Brain microvascular endothelial cell (primary cell): ENCODE data around the gene CPLANE2.

ENCODE experiments used
- DNase-seq: peaks from one replicate; pipeline ENCODE4 v3.0.0-alpha.2; 2020
- H3K27ac ChIP-seq: fragments of 250-450 bp; sonication (Bioruptor Pico); 2 replicates; pipeline ENCODE4 v1.5.1; 2020; ENCODE audit warnings: mild to moderate bottlenecking, moderate library complexity
- H3K27me3 ChIP-seq: fragments of 250-450 bp; sonication (Bioruptor Pico); replicated peaks from 2 replicates; pipeline ENCODE4 v1.5.1; 2020; ENCODE audit warnings: mild to moderate bottlenecking
- H3K36me3 ChIP-seq: fragments of 250-450 bp; sonication (Bioruptor Pico); replicated peaks from 2 replicates; pipeline ENCODE4 v1.5.1; 2020; ENCODE audit warnings: mild to moderate bottlenecking
- H3K4me3 ChIP-seq: 2 replicates; pipeline ENCODE4 v1.5.1; 2011; ENCODE audit warnings: low read depth, mild to moderate bottlenecking, control low read depth, low read length, moderate library complexity
- CTCF ChIP-seq: IDR thresholded peaks from 2 replicates; pipeline ENCODE4 v1.5.1; 2011; ENCODE audit warnings: low read depth, mild to moderate bottlenecking, moderate library complexity, low read length, control low read depth, inconsistent platforms; ENCODE audit errors: missing control alignments
- in situ Hi-C: cut with HindIII; loops from 2 replicates; pipeline ENCODE4 v1.10.0; 2017; ENCODE audit warnings: low sequenced_read_pairs, low pct_ligation_motif_present

CPLANE2 gene

GRCh38 chr1:16237343-16237830, 404 bp upstream of the CPLANE2 start:
- H3K27ac ChIP-seq, result peak overlapping the region; percentile 42
- in situ Hi-C loops, result no loop called here
- no peaks in the 10 kb centered on the region for H3K36me3 ChIP-seq
- no peak for TF ChIP-seq CTCF
- H3K27me3 ChIP-seq, result no peaks in the 10 kb centered on the region
- no peak for DNase-seq
- peak overlapping the region; percentile 73 for H3K4me3 ChIP-seq

GRCh38 chr1:16235944-16236510, 956 bp downstream of the CPLANE2 start:
- no peaks in the 10 kb centered on the region for H3K36me3 ChIP-seq
- in situ Hi-C loops, result no loop called here
- no peak overlapping the region for H3K27ac ChIP-seq
- peak overlapping the region; percentile 73 for H3K4me3 ChIP-seq
- no peaks in the 10 kb centered on the region for H3K27me3 ChIP-seq
- no peak for DNase-seq
- peak; percentile 37 for TF ChIP-seq CTCF

GRCh38 chr1:16235347-16235746, 1.6 kb downstream of the CPLANE2 start:
- H3K27ac ChIP-seq, result no peak overlapping the region
- H3K4me3 ChIP-seq, result no peak overlapping the region
- no peaks in the 10 kb centered on the region for H3K27me3 ChIP-seq
- TF ChIP-seq CTCF, result no peak
- no peak for DNase-seq
- in situ Hi-C loops, result no loop called here
- H3K36me3 ChIP-seq, result no peaks in the 10 kb centered on the region

- no peaks in the 10 kb centered on the region for H3K36me3 ChIP-seq
- H3K4me3 ChIP-seq, result no peak overlapping the region
- H3K27me3 ChIP-seq, result no peaks in the 10 kb centered on the region
- in situ Hi-C loops, result no loop called here
- DNase-seq, result no peak
- TF ChIP-seq CTCF, result no peak
- no peak overlapping the region for H3K27ac ChIP-seq
Measured at GRCh38 chr1:16233431-16233830, 3.6 kb downstream of the CPLANE2 start.

- Histone ChIP-seq H3K27me3 (peaks cover 6% of the 10 kb centered on the region), H3K27ac (no peak overlapping the region), H3K36me3 (no peaks in the 10 kb centered on the region), H3K4me3 (no peak overlapping the region)
- TF ChIP-seq CTCF, result no peak
- in situ Hi-C loops, result no loop called here
- DNase-seq, result no peak
Measured at GRCh38 chr1:16232316-16232710, 4.7 kb downstream of the CPLANE2 start.
